Osteocyte (in vitro differentiated cells): ENCODE measurements around the gene PLCB4. TPM values are rescaled to one million over a fixed set of nuclear protein-coding genes. Genes with fewer than 3 reads are reported as not detected.

Experiments
- DNase-seq: peaks from one replicate; pipeline ENCODE4 v3.0.0; 2021; ENCODE audit warnings: mixed read lengths; ENCODE audit not compliant: unreplicated experiment; ENCODE audit errors: extremely low spot score
- H3K27ac Mint-ChIP-seq: one replicate; pipeline ENCODE4 v1.8.0; 2021; ENCODE audit warnings: mild to moderate bottlenecking, mixed read lengths; ENCODE audit not compliant: unreplicated experiment
- H3K27me3 Mint-ChIP-seq: one replicate; pipeline ENCODE4 v1.8.0; 2021; ENCODE audit warnings: mixed read lengths; ENCODE audit not compliant: unreplicated experiment
- H3K36me3 Mint-ChIP-seq: one replicate; pipeline ENCODE4 v1.8.0; 2021; ENCODE audit warnings: mixed read lengths; ENCODE audit not compliant: unreplicated experiment
- H3K4me1 Mint-ChIP-seq: one replicate; pipeline ENCODE4 v1.8.0; 2021; ENCODE audit warnings: mixed read lengths; ENCODE audit not compliant: unreplicated experiment
- H3K4me3 Mint-ChIP-seq: one replicate; pipeline ENCODE4 v1.8.0; 2021; ENCODE audit warnings: mild to moderate bottlenecking, moderate library complexity, mixed read lengths; ENCODE audit not compliant: unreplicated experiment
- H3K9me3 Mint-ChIP-seq: one replicate; pipeline ENCODE4 v1.8.0; 2021; ENCODE audit warnings: mixed read lengths; ENCODE audit not compliant: unreplicated experiment
- CTCF ChIP-seq: fragments of 200-600 bp; sonication (generic); IDR thresholded peaks from 2 replicates; pipeline ENCODE4 v1.5.0; 2021; ENCODE audit warnings: antibody characterized with exemption, mild to moderate bottlenecking, moderate library complexity
- total RNA-seq: library from RNA; stranded (reverse); gene quantifications from 2 replicates; pipeline ENCODE4 v1.2.1, GENCODE V29; 2021

Gene PLCB4
- total RNA-seq, 1 donor from 2014 or later = 5.3 TPM

GRCh38 chr20:9134346-9134745, 65.5 kb downstream of the PLCB4 start:
- Mint-ChIP-seq H3K9me3 (peaks cover 4% of the 10 kb centered on the region), H3K36me3 (peaks cover 2% of the 10 kb centered on the region), H3K27me3 (no peaks in the 10 kb centered on the region), H3K27ac (no peak overlapping the region), H3K4me1 (peaks cover 16% of the 10 kb centered on the region), H3K4me3 (no peak overlapping the region)
- TF ChIP-seq CTCF = no peak
- no peak for DNase-seq

GRCh38 chr20:9136114-9136513, 67.2 kb downstream of the PLCB4 start:
- no peak for DNase-seq
- TF ChIP-seq CTCF = no peak
- Mint-ChIP-seq H3K4me1 (no peaks in the 10 kb centered on the region), H3K27ac (no peak overlapping the region), H3K4me3 (no peak overlapping the region), H3K27me3 (no peaks in the 10 kb centered on the region), H3K36me3 (peaks cover 2% of the 10 kb centered on the region), H3K9me3 (peaks cover 5% of the 10 kb centered on the region)

DNA sequence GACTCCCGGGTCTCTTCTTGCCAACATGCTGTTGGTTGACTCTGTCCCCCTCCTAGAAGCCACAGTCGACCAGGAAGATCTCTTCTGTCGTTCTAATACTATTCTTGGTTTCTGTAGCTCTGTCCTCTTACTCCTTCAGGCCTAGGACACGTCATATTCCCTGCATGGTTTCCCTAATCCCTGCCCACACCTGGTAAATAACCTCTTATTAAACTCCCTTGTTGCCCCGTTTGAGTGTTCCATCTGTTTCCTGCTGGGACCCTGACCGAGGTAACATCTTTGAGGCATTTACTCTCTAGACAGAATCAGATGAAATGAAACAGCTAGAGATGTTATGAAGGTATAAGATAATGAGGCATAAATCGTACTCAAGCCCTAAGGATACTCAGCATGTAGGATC, 68.1 kb downstream of the PLCB4 start:
- Mint-ChIP-seq H3K4me3 (no peak overlapping the region), H3K36me3 (peaks cover 2% of the 10 kb centered on the region), H3K9me3 (peaks cover 5% of the 10 kb centered on the region), H3K27me3 (no peaks in the 10 kb centered on the region), H3K4me1 (no peaks in the 10 kb centered on the region), H3K27ac (no peak overlapping the region)
- DNase-seq = no peak
- TF ChIP-seq CTCF = no peak

DNA sequence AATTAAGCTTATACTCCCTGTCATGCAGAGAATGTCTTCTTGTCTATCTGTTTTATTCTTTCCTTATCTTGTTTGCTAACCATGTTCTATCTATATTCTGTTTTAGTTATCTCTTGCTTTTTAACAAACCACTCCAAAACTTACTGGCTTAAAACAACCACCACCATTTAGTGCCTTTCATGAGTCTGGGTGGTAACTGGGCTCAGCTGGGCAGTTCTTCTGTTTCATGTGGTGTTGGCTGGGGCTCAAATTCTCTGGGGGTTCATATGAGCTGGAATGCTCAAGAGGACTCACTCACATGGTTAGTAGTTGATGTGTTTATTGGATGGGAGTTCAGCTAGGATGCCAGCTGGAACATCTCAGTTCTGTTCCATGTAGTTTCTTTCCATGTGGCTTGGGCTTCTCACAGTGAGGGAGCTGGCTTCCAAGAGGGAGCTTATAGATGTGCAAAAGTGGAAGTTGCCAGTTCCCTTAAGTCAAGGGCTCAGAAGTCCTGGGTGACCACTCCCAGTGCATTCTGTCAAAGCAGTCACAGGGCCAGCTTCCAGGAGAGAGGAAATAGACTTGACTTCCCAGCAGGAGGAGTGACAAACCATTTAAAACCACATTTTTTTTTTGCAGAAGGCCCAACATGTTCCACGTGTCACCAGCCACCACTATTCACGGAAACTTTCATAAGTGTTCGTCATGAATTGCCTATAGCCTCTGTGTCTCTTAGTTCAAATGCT, 70.4 kb downstream of the PLCB4 start:
- TF ChIP-seq CTCF = no peak
- Mint-ChIP-seq H3K27ac (no peak overlapping the region), H3K9me3 (peaks cover 9% of the 10 kb centered on the region), H3K4me1 (peaks cover 7% of the 10 kb centered on the region), H3K27me3 (no peaks in the 10 kb centered on the region), H3K36me3 (peaks cover 2% of the 10 kb centered on the region), H3K4me3 (no peak overlapping the region)
- DNase-seq = no peak

DNA sequence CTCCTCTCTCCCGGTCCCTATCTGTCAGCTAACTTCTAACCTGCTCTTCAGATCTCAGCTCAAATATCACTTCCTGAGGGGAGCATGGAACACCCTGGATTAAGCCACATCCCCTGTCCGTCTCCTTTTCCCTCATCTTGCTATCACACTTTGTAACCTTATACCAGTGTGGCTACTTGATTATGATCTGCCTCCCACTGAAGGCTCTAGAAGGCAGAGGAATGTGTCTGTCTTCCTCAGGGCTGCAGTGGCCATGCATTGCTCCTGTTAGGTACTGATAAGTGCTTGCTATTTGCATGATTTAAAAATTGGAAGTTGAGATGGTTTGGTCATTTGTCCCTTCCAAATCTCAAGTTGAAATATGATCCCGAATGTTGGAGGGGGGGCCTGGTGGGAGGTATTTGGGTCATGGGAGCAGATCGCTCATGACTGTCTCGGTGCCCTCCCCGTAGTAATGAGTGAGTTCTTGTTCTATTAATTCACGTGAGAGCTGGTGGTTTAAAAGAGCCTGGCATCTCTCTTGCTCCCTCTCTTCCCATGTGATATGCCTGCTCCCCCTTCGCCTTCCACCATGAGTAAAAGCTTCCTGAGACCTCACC, 71.4 kb downstream of the PLCB4 start:
- H3K4me3 Mint-ChIP-seq = no peak overlapping the region
- no peak overlapping the region for H3K27ac Mint-ChIP-seq
- no peaks in the 10 kb centered on the region for H3K36me3 Mint-ChIP-seq
- DNase-seq = no peak
- no peaks in the 10 kb centered on the region for H3K27me3 Mint-ChIP-seq
- TF ChIP-seq CTCF = no peak
- H3K9me3 Mint-ChIP-seq = peaks cover 9% of the 10 kb centered on the region
- H3K4me1 Mint-ChIP-seq = peaks cover 14% of the 10 kb centered on the region
